Breast epithelium (tissue), 3 donors: ENCODE measurements around the gene PRDM16.

Source experiments
- CTCF ChIP-seq, 3 donors: fragments of 450-650 bp; IDR thresholded peaks; one replicate each; pipeline ENCODE4 v1.5.1; 2016 to 2017; ENCODE audit warnings: antibody characterized with exemption in 3 of 3, mild to moderate bottlenecking in 3 of 3, moderate library complexity in 3 of 3
- POLR2A ChIP-seq: fragments of 450-650 bp; IDR thresholded peaks from one replicate; pipeline ENCODE4 v1.6.1; 2016; ENCODE audit warnings: antibody characterized with exemption, mild to moderate bottlenecking, moderate library complexity

GRCh38 chr1:3368711-3369445 lies 299.9 kb downstream of the PRDM16 start:
- no peak for TF ChIP-seq CTCF (IDR thresholded peaks at IDR 0.05)
- no peak for TF ChIP-seq POLR2A
